ENCODE measurements around the gene DRD3.

DRD3 gene

GRCh38 chr3:114115143-114115542 lies 63.7 kb downstream of the DRD3 start:
- DNase-seq: no peak

- DNase-seq: no peak
Observed at GRCh38 chr3:114114719-114115118, 64.1 kb downstream of the DRD3 start.

GRCh38 chr3:114112696-114113095 lies 66.2 kb downstream of the DRD3 start:
- DNase-seq: no peak

GRCh38 chr3:114111060-114111770 lies 67.6 kb downstream of the DRD3 start:
- DNase-seq: no peak

GRCh38 chr3:114110439-114110838 lies 68.4 kb downstream of the DRD3 start:
- no peak for DNase-seq

- DNase-seq: no peak
Observed at GRCh38 chr3:114108137-114108536, 70.7 kb downstream of the DRD3 start.

- no peak for DNase-seq
Observed at GRCh38 chr3:114104414-114104813, 74.4 kb downstream of the DRD3 start.

GRCh38 chr3:114103858-114104257 lies 75.0 kb downstream of the DRD3 start:
- no peak for DNase-seq

- no peak for DNase-seq
Observed at GRCh38 chr3:114103181-114103580, 75.7 kb downstream of the DRD3 start.

- no peak for DNase-seq
Observed at GRCh38 chr3:114101101-114101500, 77.8 kb downstream of the DRD3 start.

- DNase-seq: no peak
Observed at GRCh38 chr3:114095796-114096195, 83.1 kb downstream of the DRD3 start.

- no peak for DNase-seq
Observed at GRCh38 chr3:114093596-114093995, 85.3 kb downstream of the DRD3 start.

GRCh38 chr3:114093016-114093380 lies 85.9 kb downstream of the DRD3 start:
- no peak for DNase-seq

- DNase-seq: no peak
Observed at GRCh38 chr3:114092151-114093015, 86.5 kb downstream of the DRD3 start.

- no peak for DNase-seq
Observed at GRCh38 chr3:114089675-114090074, 89.2 kb downstream of the DRD3 start.

GRCh38 chr3:114086356-114086755 lies 92.5 kb downstream of the DRD3 start:
- DNase-seq: no peak

GRCh38 chr3:114083112-114083511 lies 95.7 kb downstream of the DRD3 start:
- no peak for DNase-seq

- no peak for DNase-seq
Observed at GRCh38 chr3:114081037-114081436, 97.8 kb downstream of the DRD3 start.

- no peak for DNase-seq
Observed at GRCh38 chr3:114080201-114080600, 98.7 kb downstream of the DRD3 start.

GRCh38 chr3:114079761-114080160 lies 99.1 kb downstream of the DRD3 start:
- no peak for DNase-seq

GRCh38 chr3:114078126-114078525 lies 100.7 kb downstream of the DRD3 start:
- DNase-seq: no peak

All from CD4-positive, alpha-beta T cell treated with Interleukin-10 for 1 hour (primary cell).